ENCODE data around the gene SOS2.

GRCh38 chr14:50233951-50234250, 2.5 kb upstream of the SOS2 start:
- no peak for TF ChIP-seq CTCF (IDR thresholded peaks at IDR 0.05)
- no peak for TF ChIP-seq POLR2A (IDR thresholded peaks at IDR 0.05)
- TF ChIP-seq POLR2AphosphoS5 (IDR thresholded peaks at IDR 0.05): no peak
